CD4-positive, alpha-beta memory T cell (primary cell): ENCODE data around the gene EIF4H. TPM values are rescaled to one million over a fixed set of nuclear protein-coding genes. Genes with fewer than 3 reads are reported as not detected.

Source experiments
- CTCF ChIA-PET: fragments of 350-600 bp; sonication (Branson Sonifier 250); formaldehyde crosslinking; loops from one replicate; lab custom pipeline; 2021; ENCODE audit warnings: inconsistent platforms; ENCODE audit not compliant: partially characterized antibody; lab: Charles Lee
- POLR2A ChIA-PET: fragments of 350-600 bp; sonication (Branson Sonifier 250); formaldehyde crosslinking; loops from one replicate; lab custom pipeline; 2021; ENCODE audit not compliant: partially characterized antibody; lab: Charles Lee
- DNase-seq, 5 donors: peaks; one replicate each; pipeline versions ENCODE4 v3.0.0 to v3.0.0-alpha.2; 2020 to 2022; ENCODE audit warnings: mixed read lengths in 1 of 5
- H3K27ac ChIP-seq: one replicate; pipeline ENCODE4 v1.7.0; 2013; ENCODE audit warnings: low read depth, low read length
- H3K27me3 ChIP-seq: 2 replicates; pipeline ENCODE4 v1.7.0; 2013; ENCODE audit warnings: mild to moderate bottlenecking, low read length, moderate library complexity; ENCODE audit not compliant: insufficient read depth
- H3K36me3 ChIP-seq: 2 replicates; pipeline ENCODE4 v1.7.0; 2013; ENCODE audit warnings: mild to moderate bottlenecking, low read length, moderate library complexity; ENCODE audit not compliant: insufficient read depth
- H3K4me1 ChIP-seq: 2 replicates; pipeline ENCODE4 v1.7.0; 2013; ENCODE audit warnings: mild to moderate bottlenecking, low read length, moderate library complexity; ENCODE audit not compliant: insufficient read depth
- H3K4me3 ChIP-seq, 2 donors: one replicate each; pipeline ENCODE4 v1.7.0; 2013; ENCODE audit warnings: low read length in 2 of 2, mild to moderate bottlenecking in 1 of 2
- H3K9me3 ChIP-seq, 2 donors: one replicate each; pipeline ENCODE4 v1.7.0; 2013; ENCODE audit warnings: low read length in 2 of 2, control low read depth in 1 of 2; ENCODE audit not compliant: control insufficient read depth in 1 of 2
- H3K27ac Mint-ChIP-seq, 7 donors: one replicate each; pipeline ENCODE4 v1.8.0; 2020 to 2021; ENCODE audit warnings: mixed read lengths in 7 of 7, mild to moderate bottlenecking in 6 of 7, inconsistent platforms in 3 of 7, moderate library complexity in 3 of 7
- H3K27me3 Mint-ChIP-seq, 2 donors: one replicate each; pipeline ENCODE4 v1.8.0; 2020 to 2021; ENCODE audit warnings: mixed read lengths in 2 of 2
- H3K36me3 Mint-ChIP-seq, 2 donors: one replicate each; pipeline ENCODE4 v1.8.0; 2020 to 2021; ENCODE audit warnings: mixed read lengths in 2 of 2, inconsistent platforms in 1 of 2, mild to moderate bottlenecking in 1 of 2
- H3K4me1 Mint-ChIP-seq, 4 donors: one replicate each; pipeline ENCODE4 v1.8.0; 2020 to 2021; ENCODE audit warnings: mixed read lengths in 4 of 4, mild to moderate bottlenecking in 1 of 4
- H3K4me3 Mint-ChIP-seq, 8 donors: one replicate each; pipeline ENCODE4 v1.8.0; 2020 to 2021; ENCODE audit warnings: mixed read lengths in 8 of 8, mild to moderate bottlenecking in 7 of 8, moderate library complexity in 6 of 8, inconsistent platforms in 3 of 8
- H3K9me3 Mint-ChIP-seq, 8 donors: one replicate each; pipeline ENCODE4 v1.8.0; 2020 to 2021; ENCODE audit warnings: mixed read lengths in 8 of 8, mild to moderate bottlenecking in 5 of 8, inconsistent platforms in 3 of 8, moderate library complexity in 1 of 8
- intact Hi-C: fragments of 100-400 bp; cut with micrococcal nuclease; formaldehyde crosslinking; loops from one replicate; pipeline ENCODE4 v1.15.1; 2023
- polyA plus RNA-seq, 2 donors: library from polyadenylated mRNA; unstranded; fragments of 300-500 nt; fragmentation: Illumina TruSeq; gene quantifications; one replicate each; pipeline ENCODE4 v1.2.3, GENCODE V29; 2021
- total RNA-seq, 2 experiments: library from RNA; stranded (reverse); gene quantifications; one replicate each; pipeline ENCODE4 v1.2.3, GENCODE V29; 2021

The EIF4H gene
- total and polyA plus RNA-seq, 4 experiments from 2014 or later, result 167 to 316 (median 196) TPM

GRCh38 chr7:74181821-74182220 lies 7.7 kb downstream of the EIF4H start:
- no peak for DNase-seq
- Histone ChIP-seq H3K4me1 (peaks cover 97% of the 10 kb centered on the region), H3K27ac (no peak overlapping the region), H3K36me3 (peaks cover 1% of the 10 kb centered on the region), H3K4me3 (no peak overlapping the region), H3K27me3 (no peaks in the 10 kb centered on the region), H3K9me3 (no peaks in the 10 kb centered on the region)
- Mint-ChIP-seq H3K27me3 (no peaks in the 10 kb centered on the region), H3K27ac (peak overlapping the region in 1 of 7 donors; percentile 70), H3K4me3 (peak overlapping the region in 1 of 8 donors; percentile 34), H3K4me1 (peaks cover 63 to 98% (median 82%) of the 10 kb centered on the region in 4 donors), H3K36me3 (peaks cover 14 to 49% of the 10 kb centered on the region in 2 donors), H3K9me3 (peaks cover 0 to 2% (median 0%) of the 10 kb centered on the region in 8 donors)
- ChIA-PET CTCF (interaction anchor here (1.2 to 3.2 kb wide), 3 partner anchors 16 to 113 kb away, joined by 3 to 16 read pairs (median 4); no protein-coding TSS in a partner anchor), POLR2A (no interaction called here)
- intact Hi-C loops, result no loop called here

- H3K4me3 ChIP-seq, result no peak overlapping the region
- POLR2A ChIA-PET, result interaction anchor here (3.1 kb wide), 1 partner anchor 8 kb away, joined by 24 read pairs; the partner anchor contains the start of gene EIF4H
- peaks cover 95% of the 10 kb centered on the region for H3K4me1 ChIP-seq
- H3K36me3 Mint-ChIP-seq, result peaks cover 14 to 52% of the 10 kb centered on the region in 2 donors
- H3K4me3 Mint-ChIP-seq, result peak overlapping the region in 7 of 8 donors; percentile 15 to 63 (median 40)
- CTCF ChIA-PET, result interaction anchor here (0.8 to 3.2 kb wide), 8 partner anchors 8 to 118 kb away, joined by 3 to 16 read pairs (median 4); partner anchors contain the start of gene EIF4H
- peak overlapping the region in 6 of 7 donors; percentile 16 to 70 (median 62) for H3K27ac Mint-ChIP-seq
- H3K9me3 Mint-ChIP-seq, result peaks cover 0 to 5% (median 0%) of the 10 kb centered on the region in 8 donors
- no peaks in the 10 kb centered on the region for H3K27me3 Mint-ChIP-seq
- no peaks in the 10 kb centered on the region for H3K27me3 ChIP-seq
- no peaks in the 10 kb centered on the region for H3K9me3 ChIP-seq
- peak overlapping the region; percentile 7 for H3K27ac ChIP-seq
- H3K36me3 ChIP-seq, result peaks cover 7% of the 10 kb centered on the region
- intact Hi-C loops, result loop anchor here (1.0 kb wide), 1 partner anchor 114 kb away; no protein-coding TSS in a partner anchor
- no peak for DNase-seq
- H3K4me1 Mint-ChIP-seq, result peaks cover 64 to 100% (median 82%) of the 10 kb centered on the region in 4 donors
These were observed 8.4 kb downstream of the EIF4H start for GRCh38 chr7:74182453-74183090.

GRCh38 chr7:74183142-74183541 lies 9.0 kb downstream of the EIF4H start:
- ChIA-PET POLR2A (interaction anchor here (0.6 to 3.1 kb wide), 2 partner anchors 9 to 101 kb away, joined by 3 to 24 read pairs; partner anchors contain the start of gene EIF4H), CTCF (interaction anchor here (0.9 to 3.2 kb wide), 9 partner anchors 8 to 118 kb away, joined by 3 to 16 read pairs (median 5); partner anchors contain the start of gene EIF4H)
- no peaks in the 10 kb centered on the region for H3K27me3 Mint-ChIP-seq
- H3K9me3 Mint-ChIP-seq, result peaks cover 0 to 6% (median 0%) of the 10 kb centered on the region in 8 donors
- no peaks in the 10 kb centered on the region for H3K27me3 ChIP-seq
- peak overlapping the region in 6 of 8 donors; percentile 7 to 63 (median 42) for H3K4me3 Mint-ChIP-seq
- peaks cover 89% of the 10 kb centered on the region for H3K4me1 ChIP-seq
- peaks cover 62 to 100% (median 82%) of the 10 kb centered on the region in 4 donors for H3K4me1 Mint-ChIP-seq
- H3K27ac ChIP-seq, result peak overlapping the region; percentile 7
- DNase-seq, result no peak
- intact Hi-C loops, result loop anchor here (1.0 kb wide), 1 partner anchor 115 kb away; no protein-coding TSS in a partner anchor
- H3K36me3 ChIP-seq, result peaks cover 13% of the 10 kb centered on the region
- no peaks in the 10 kb centered on the region for H3K9me3 ChIP-seq
- peak overlapping the region in 4 of 7 donors; percentile 5 to 79 (median 69) for H3K27ac Mint-ChIP-seq
- no peak overlapping the region for H3K4me3 ChIP-seq
- peaks cover 19 to 53% of the 10 kb centered on the region in 2 donors for H3K36me3 Mint-ChIP-seq

- intact Hi-C loops, result loop anchor here (1.0 kb wide), 1 partner anchor 116 kb away; no protein-coding TSS in a partner anchor
- H3K27ac ChIP-seq, result no peak overlapping the region
- H3K36me3 ChIP-seq, result peaks cover 20% of the 10 kb centered on the region
- ChIA-PET POLR2A (interaction anchor here (0.6 to 3.1 kb wide), 2 partner anchors 9 to 102 kb away, joined by 3 to 24 read pairs; partner anchors contain the start of gene EIF4H), CTCF (interaction anchor here (0.6 to 3.2 kb wide), 10 partner anchors 9 to 217 kb away, joined by 3 to 16 read pairs (median 4); partner anchors contain the start of gene EIF4H)
- no peaks in the 10 kb centered on the region for H3K27me3 ChIP-seq
- no peak for DNase-seq
- Mint-ChIP-seq H3K27ac (peak overlapping the region in 6 of 7 donors; percentile 5 to 89 (median 66)), H3K27me3 (no peaks in the 10 kb centered on the region), H3K4me3 (peak overlapping the region in 7 of 8 donors; percentile 2 to 74 (median 15)), H3K36me3 (peaks cover 24 to 57% of the 10 kb centered on the region in 2 donors), H3K4me1 (peaks cover 60 to 98% (median 78%) of the 10 kb centered on the region in 4 donors), H3K9me3 (peaks cover 0 to 4% (median 0%) of the 10 kb centered on the region in 8 donors)
- peaks cover 82% of the 10 kb centered on the region for H3K4me1 ChIP-seq
- H3K9me3 ChIP-seq, result no peaks in the 10 kb centered on the region
- H3K4me3 ChIP-seq, result no peak overlapping the region
These were observed 9.7 kb downstream of the EIF4H start for GRCh38 chr7:74183653-74184450.

- H3K36me3 Mint-ChIP-seq, result peaks cover 33 to 65% of the 10 kb centered on the region in 2 donors
These were observed 10.9 kb downstream of the EIF4H start for GRCh38 chr7:74185016-74185415.

GRCh38 chr7:74185636-74186035 lies 11.5 kb downstream of the EIF4H start:
- H3K9me3 ChIP-seq, result no peaks in the 10 kb centered on the region
- ChIA-PET POLR2A (interaction anchor here (3.1 kb wide), 1 partner anchor 11 kb away, joined by 24 read pairs; the partner anchor contains the start of gene EIF4H), CTCF (interaction anchor here (1.0 to 1.4 kb wide), 3 partner anchors 8 to 215 kb away, joined by 3 to 4 read pairs (median 3); no protein-coding TSS in a partner anchor)
- Mint-ChIP-seq H3K4me3 (peak overlapping the region in 5 of 8 donors; percentile 31 to 65 (median 53)), H3K27me3 (no peaks in the 10 kb centered on the region), H3K36me3 (peaks cover 40 to 71% of the 10 kb centered on the region in 2 donors), H3K9me3 (peaks cover 0 to 7% (median 0%) of the 10 kb centered on the region in 8 donors), H3K4me1 (peaks cover 52 to 80% (median 65%) of the 10 kb centered on the region in 4 donors), H3K27ac (peak overlapping the region in 4 of 7 donors; percentile 33 to 59 (median 40))
- H3K36me3 ChIP-seq, result peaks cover 38% of the 10 kb centered on the region
- intact Hi-C loops, result no loop called here
- H3K27ac ChIP-seq, result no peak overlapping the region
- no peaks in the 10 kb centered on the region for H3K27me3 ChIP-seq
- no peak for DNase-seq
- H3K4me1 ChIP-seq, result peaks cover 64% of the 10 kb centered on the region
- H3K4me3 ChIP-seq, result no peak overlapping the region

More at GRCh38 chr7:74185016-74185415, 10.9 kb downstream of the EIF4H start:
- Histone ChIP-seq H3K27me3 (no peaks in the 10 kb centered on the region), H3K27ac (no peak overlapping the region), H3K4me3 (no peak overlapping the region), H3K9me3 (no peaks in the 10 kb centered on the region), H3K36me3 (peaks cover 32% of the 10 kb centered on the region), H3K4me1 (peaks cover 70% of the 10 kb centered on the region)
- Mint-ChIP-seq H3K9me3 (peaks cover 0 to 7% (median 0%) of the 10 kb centered on the region in 8 donors), H3K4me1 (peaks cover 56 to 86% (median 70%) of the 10 kb centered on the region in 4 donors), H3K27me3 (no peaks in the 10 kb centered on the region), H3K27ac (peak overlapping the region in 5 of 7 donors; percentile 6 to 42 (median 22)), H3K4me3 (peak overlapping the region in 5 of 8 donors; percentile 22 to 65 (median 30))
- POLR2A ChIA-PET, result interaction anchor here (3.1 kb wide), 1 partner anchor 10 kb away, joined by 24 read pairs; the partner anchor contains the start of gene EIF4H
- CTCF ChIA-PET, result interaction anchor here (1.4 kb wide), 1 partner anchor 8 kb away, joined by 4 read pairs; no protein-coding TSS in a partner anchor
- DNase-seq, result no peak
- intact Hi-C loops, result no loop called here
